Measurements from ENCODE around the gene MYO1D.

MYO1D gene

DNA sequence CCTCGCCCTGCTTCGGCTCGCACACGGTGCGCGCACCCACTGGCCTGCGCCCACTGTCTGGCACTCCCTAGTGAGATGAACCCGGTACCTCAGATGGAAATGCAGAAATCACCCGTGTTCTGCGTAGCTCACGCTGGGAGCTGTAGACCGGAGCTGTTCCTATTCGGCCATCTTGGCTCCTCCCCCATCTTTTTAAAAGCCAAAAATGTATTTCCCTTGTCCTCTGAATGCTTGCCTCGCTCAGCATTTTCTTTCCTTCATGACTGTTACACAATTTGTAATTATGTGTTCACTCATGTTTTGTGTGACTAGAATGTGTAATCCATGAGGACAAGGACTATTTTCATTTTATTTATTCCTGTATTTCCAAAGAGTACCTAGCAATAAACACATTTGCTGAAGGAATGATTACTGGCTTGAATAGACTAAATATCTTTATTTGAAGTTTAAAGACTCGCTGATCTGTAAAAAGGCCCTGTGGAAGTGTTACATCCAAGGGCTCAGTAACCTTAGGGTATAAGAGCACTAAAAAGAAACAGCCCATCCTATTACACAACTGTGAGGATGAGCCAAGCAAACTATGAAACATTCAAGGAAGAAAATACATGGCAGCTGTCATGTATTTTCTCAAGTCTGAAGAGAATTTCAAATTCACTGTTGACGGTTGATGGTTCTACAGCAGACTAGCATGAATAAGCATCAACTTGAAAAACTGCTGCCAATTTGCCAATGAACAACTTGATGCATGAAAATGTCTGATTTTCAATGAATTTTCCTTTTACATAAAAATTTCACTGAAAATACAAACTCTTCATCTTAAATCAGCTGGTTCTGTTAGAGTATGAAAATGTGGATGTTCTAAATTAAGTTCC, 192.6 kb downstream of the MYO1D start:
- H3K4me3 ChIP-seq (ENCODE audit: low read depth, low read length): no peak overlapping the region
- TF ChIP-seq, protein P1, sequence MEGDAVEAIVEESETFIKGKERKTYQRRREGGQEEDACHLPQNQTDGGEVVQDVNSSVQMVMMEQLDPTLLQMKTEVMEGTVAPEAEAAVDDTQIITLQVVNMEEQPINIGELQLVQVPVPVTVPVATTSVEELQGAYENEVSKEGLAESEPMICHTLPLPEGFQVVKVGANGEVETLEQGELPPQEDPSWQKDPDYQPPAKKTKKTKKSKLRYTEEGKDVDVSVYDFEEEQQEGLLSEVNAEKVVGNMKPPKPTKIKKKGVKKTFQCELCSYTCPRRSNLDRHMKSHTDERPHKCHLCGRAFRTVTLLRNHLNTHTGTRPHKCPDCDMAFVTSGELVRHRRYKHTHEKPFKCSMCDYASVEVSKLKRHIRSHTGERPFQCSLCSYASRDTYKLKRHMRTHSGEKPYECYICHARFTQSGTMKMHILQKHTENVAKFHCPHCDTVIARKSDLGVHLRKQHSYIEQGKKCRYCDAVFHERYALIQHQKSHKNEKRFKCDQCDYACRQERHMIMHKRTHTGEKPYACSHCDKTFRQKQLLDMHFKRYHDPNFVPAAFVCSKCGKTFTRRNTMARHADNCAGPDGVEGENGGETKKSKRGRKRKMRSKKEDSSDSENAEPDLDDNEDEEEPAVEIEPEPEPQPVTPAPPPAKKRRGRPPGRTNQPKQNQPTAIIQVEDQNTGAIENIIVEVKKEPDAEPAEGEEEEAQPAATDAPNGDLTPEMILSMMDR (IDR thresholded peaks at IDR 0.05; ENCODE audit: control insufficient read depth, extremely low read depth, insufficient read depth): no peak
- no peak for DNase-seq (ENCODE audit: low read depth)

DNA sequence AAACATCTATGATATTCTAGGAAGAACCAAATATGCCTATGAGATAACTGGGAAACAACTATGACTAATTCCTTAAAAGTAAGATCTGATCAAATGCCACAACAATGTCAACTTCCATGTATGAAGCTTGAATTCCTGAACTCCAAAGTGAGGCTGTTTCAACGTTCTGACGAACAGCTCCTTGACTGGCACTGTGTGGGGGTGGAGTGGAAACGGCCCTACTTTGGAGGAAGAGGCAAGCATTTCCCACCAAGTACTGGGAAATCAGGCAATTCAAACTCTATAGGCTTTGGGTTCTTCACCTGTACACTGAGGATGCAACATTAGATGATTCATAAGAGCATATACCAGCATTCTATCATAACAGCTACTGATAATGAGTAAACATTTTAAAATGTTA, 203.0 kb downstream of the MYO1D start:
- no peak for DNase-seq (ENCODE audit: low read depth)
- no peak overlapping the region for H3K4me3 ChIP-seq (ENCODE audit: low read depth, low read length)
- TF ChIP-seq, protein P1 (IDR thresholded peaks at IDR 0.05; ENCODE audit: control insufficient read depth, extremely low read depth, insufficient read depth): no peak

- H3K4me3 ChIP-seq (ENCODE audit: low read depth, low read length): no peak overlapping the region
- no peak for DNase-seq (ENCODE audit: low read depth)
- TF ChIP-seq, protein P1 (IDR thresholded peaks at IDR 0.05; ENCODE audit: control insufficient read depth, extremely low read depth, insufficient read depth): no peak
Observed at GRCh38 chr17:32672711-32673110, 204.2 kb downstream of the MYO1D start.

- TF ChIP-seq, protein P1 (IDR thresholded peaks at IDR 0.05; ENCODE audit: control insufficient read depth, extremely low read depth, insufficient read depth): no peak
- peak; percentile 41 for DNase-seq (ENCODE audit: low read depth)
- no peak overlapping the region for H3K4me3 ChIP-seq (ENCODE audit: low read depth, low read length)
Observed at GRCh38 chr17:32671896-32672295, 205.0 kb downstream of the MYO1D start.

DNA sequence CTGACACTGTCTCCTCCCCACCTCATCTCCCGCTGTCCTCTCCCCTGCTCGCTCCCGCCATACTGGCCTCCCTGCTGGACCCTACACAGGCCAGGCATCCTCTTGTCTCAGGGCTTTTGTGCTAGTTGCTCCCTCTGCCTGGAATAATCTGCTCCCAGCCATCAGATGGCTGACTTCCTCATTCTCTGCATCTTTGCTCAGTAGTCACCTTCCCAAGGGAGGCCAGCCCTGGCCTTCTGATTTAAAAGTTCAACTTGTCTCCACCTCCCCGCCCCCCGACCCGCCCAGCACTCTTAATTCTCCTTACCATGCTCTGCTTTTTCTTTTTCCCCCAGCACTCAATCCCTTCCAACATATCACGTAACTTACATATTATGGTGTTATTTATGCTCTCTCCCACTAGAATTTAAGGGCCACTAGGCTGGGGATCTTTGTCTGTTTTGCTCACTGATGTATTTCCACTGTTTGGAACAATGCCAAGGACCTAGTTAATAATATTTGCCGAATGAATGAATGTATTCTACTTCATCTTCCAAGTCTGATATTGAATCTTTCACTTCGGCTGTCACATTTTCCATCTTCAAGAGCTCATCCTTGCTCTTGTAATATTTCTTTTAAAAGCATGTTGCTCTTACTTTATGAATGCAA, 211.9 kb downstream of the MYO1D start:
- H3K4me3 ChIP-seq (ENCODE audit: low read depth, low read length): no peak overlapping the region
- TF ChIP-seq, protein P1 (IDR thresholded peaks at IDR 0.05; ENCODE audit: control insufficient read depth, extremely low read depth, insufficient read depth): no peak

GRCh38 chr17:32660496-32660985, 216.4 kb downstream of the MYO1D start:
- H3K4me3 ChIP-seq (ENCODE audit: low read depth, low read length): no peak overlapping the region
- DNase-seq (ENCODE audit: low read depth): no peak
- TF ChIP-seq, protein P1 (IDR thresholded peaks at IDR 0.05; ENCODE audit: control insufficient read depth, extremely low read depth, insufficient read depth): no peak

More for the DNA sequence above, 211.9 kb downstream of the MYO1D start:
- no peak for DNase-seq (ENCODE audit: low read depth)
